ENCODE data around the gene SYF2.
"Not testable (repeated sequence)": the region's sequence is repeated elsewhere in the genome, so short reads cannot be mapped to it uniquely, and the experiment has no call there.

The SYF2 gene

DNA sequence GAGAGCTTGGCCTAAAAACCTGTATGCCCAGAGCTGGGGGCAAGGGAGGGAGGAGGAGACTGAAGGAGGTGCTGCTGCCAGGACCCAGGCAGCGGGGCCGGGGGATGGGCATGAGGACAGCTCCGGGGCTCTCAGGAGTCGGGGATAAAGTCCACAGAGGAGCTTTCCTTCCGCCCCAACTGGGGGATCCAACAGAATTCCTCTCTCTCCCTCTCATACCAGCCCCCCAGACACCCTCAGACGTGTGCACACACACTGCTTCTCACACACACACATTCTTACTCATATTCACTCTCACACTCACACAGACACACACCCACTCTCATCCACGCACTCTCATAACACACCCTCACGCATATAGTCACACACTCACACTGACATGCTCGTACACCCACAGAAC, 39.1 kb downstream of the SYF2 start:
- no peaks in the 10 kb centered on the region for H3K9me3 ChIP-seq (ENCODE audit: control insufficient read depth, low read length)
- TF ChIP-seq, protein P1, sequence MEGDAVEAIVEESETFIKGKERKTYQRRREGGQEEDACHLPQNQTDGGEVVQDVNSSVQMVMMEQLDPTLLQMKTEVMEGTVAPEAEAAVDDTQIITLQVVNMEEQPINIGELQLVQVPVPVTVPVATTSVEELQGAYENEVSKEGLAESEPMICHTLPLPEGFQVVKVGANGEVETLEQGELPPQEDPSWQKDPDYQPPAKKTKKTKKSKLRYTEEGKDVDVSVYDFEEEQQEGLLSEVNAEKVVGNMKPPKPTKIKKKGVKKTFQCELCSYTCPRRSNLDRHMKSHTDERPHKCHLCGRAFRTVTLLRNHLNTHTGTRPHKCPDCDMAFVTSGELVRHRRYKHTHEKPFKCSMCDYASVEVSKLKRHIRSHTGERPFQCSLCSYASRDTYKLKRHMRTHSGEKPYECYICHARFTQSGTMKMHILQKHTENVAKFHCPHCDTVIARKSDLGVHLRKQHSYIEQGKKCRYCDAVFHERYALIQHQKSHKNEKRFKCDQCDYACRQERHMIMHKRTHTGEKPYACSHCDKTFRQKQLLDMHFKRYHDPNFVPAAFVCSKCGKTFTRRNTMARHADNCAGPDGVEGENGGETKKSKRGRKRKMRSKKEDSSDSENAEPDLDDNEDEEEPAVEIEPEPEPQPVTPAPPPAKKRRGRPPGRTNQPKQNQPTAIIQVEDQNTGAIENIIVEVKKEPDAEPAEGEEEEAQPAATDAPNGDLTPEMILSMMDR (IDR thresholded peaks at IDR 0.05): no peak
- H3K27ac ChIP-seq: no peak overlapping the region
- H3K4me1 ChIP-seq: no peaks in the 10 kb centered on the region
- H3K4me3 ChIP-seq (ENCODE audit: low read depth, low read length): no peak overlapping the region
- H3K9ac ChIP-seq: no peak overlapping the region
- H3K36me3 ChIP-seq (ENCODE audit: control insufficient read depth, insufficient read depth, low read length): no peaks in the 10 kb centered on the region
- no peaks in the 10 kb centered on the region for H3K27me3 ChIP-seq (ENCODE audit: control insufficient read depth, insufficient read depth, low read length)
- no peaks in the 10 kb centered on the region for H3K79me2 ChIP-seq
- H2AFZ ChIP-seq: no peak overlapping the region
- H3K4me2 ChIP-seq (ENCODE audit: low read length): no peak overlapping the region

DNA sequence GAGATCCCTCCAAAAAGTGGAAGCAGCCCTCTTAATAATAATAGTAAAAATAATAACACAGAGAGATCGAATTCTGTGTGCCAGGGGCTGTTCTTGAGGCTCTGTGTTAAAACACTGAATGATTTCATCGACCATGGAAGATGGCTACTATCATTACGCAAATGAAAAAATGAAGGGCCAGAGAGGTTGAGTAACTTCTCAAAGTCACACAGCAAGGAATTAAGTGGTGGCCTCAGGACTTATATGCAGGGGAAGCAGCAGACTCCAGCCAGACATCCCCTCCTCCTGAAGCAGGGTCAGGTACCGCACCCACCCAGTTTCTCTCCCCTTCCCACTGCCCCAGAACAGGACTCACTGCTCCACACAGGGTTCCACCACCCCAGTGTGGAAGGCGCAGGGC, 40.1 kb downstream of the SYF2 start:
- no peak overlapping the region for H2AFZ ChIP-seq
- H3K9me3 ChIP-seq (ENCODE audit: control insufficient read depth, low read length): no peaks in the 10 kb centered on the region
- H3K27me3 ChIP-seq (ENCODE audit: control insufficient read depth, insufficient read depth, low read length): no peaks in the 10 kb centered on the region
- no peak overlapping the region for H3K4me2 ChIP-seq (ENCODE audit: low read length)
- no peaks in the 10 kb centered on the region for H3K79me2 ChIP-seq
- H3K4me1 ChIP-seq: no peaks in the 10 kb centered on the region
- no peak overlapping the region for H3K9ac ChIP-seq
- H3K36me3 ChIP-seq (ENCODE audit: control insufficient read depth, insufficient read depth, low read length): no peaks in the 10 kb centered on the region
- TF ChIP-seq, protein P1 (IDR thresholded peaks at IDR 0.05): no peak
- no peak overlapping the region for H3K27ac ChIP-seq
- no peak overlapping the region for H3K4me3 ChIP-seq (ENCODE audit: low read depth, low read length)

DNA sequence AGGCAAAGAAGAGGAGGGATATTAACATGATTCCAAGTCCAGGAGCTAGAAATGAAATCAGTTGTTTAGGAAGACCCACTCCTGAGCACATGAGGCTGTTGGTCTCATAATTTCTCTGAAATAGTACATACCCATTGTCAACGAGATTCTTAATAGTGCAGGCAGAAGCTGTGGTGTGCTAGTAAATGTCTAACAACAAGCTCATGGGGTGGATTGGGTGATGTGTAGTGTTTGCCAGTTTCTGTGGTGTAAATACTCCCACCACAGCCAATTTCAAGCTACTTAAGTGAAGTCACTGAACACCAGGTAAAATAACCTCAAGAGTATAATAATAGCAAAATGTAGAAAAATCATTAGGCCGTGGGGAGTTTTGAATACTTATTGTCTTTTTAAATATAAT, 42.0 kb downstream of the SYF2 start:
- TF ChIP-seq, protein P1 (IDR thresholded peaks at IDR 0.05): no peak
- Histone ChIP-seq H3K4me3 (ENCODE audit: low read depth, low read length) (no peak overlapping the region), H3K4me2 (ENCODE audit: low read length) (no peak overlapping the region), H3K27me3 (ENCODE audit: control insufficient read depth, insufficient read depth, low read length) (no peaks in the 10 kb centered on the region), H3K79me2 (no peaks in the 10 kb centered on the region), H3K9ac (no peak overlapping the region), H2AFZ (no peak overlapping the region), H3K9me3 (ENCODE audit: control insufficient read depth, low read length) (no peaks in the 10 kb centered on the region), H3K4me1 (no peaks in the 10 kb centered on the region), H3K27ac (no peak overlapping the region), H3K36me3 (ENCODE audit: control insufficient read depth, insufficient read depth, low read length) (no peaks in the 10 kb centered on the region)

DNA sequence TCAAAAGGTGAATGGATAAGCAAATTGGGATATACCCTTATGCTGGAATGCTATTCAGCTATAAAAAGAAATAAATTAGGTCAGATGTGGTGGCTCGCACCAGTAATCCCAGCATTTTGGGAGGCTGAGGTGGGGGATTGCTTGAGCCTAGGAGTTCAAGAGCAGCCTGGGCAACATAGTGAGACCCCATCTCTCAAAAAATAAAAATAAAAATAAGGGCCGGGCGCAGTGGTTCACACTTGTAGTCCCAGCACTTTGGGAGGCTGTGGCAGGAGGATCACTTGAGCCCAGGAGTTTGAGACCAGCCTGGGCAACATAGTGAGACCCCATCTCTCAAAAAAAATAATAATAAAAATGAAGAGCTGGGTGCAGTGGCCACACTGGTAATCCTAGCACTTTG, 44.4 kb downstream of the SYF2 start:
- H3K27me3 ChIP-seq (ENCODE audit: control insufficient read depth, insufficient read depth, low read length): not testable (repeated sequence)

DNA sequence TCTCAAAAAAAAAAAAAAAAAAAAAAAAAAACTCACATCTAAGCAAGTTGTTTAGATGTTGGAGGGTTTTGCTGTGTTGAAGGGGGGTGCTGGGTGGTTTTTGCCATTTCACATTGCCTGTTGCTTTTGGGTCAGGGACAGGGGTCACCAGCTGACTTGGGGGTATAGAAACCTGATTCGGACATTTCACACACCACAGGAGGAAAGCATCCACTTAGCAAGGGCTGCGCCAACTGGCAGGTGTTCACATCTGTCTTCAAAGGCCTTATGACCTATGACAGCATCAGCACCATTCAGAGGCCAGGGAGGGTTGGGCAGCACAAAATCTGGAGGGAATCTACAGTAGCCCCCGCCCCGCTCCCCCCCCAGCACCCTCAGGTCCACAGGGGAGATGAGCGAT, 45.2 kb downstream of the SYF2 start:
- H3K9ac ChIP-seq: no peak overlapping the region
- no peaks in the 10 kb centered on the region for H3K27me3 ChIP-seq (ENCODE audit: control insufficient read depth, insufficient read depth, low read length)
- no peaks in the 10 kb centered on the region for H3K36me3 ChIP-seq (ENCODE audit: control insufficient read depth, insufficient read depth, low read length)
- H3K27ac ChIP-seq: no peak overlapping the region
- TF ChIP-seq, protein P1 (IDR thresholded peaks at IDR 0.05): no peak
- H2AFZ ChIP-seq: no peak overlapping the region
- no peaks in the 10 kb centered on the region for H3K4me1 ChIP-seq
- no peaks in the 10 kb centered on the region for H3K9me3 ChIP-seq (ENCODE audit: control insufficient read depth, low read length)
- no peak overlapping the region for H3K4me2 ChIP-seq (ENCODE audit: low read length)
- no peak overlapping the region for H3K4me3 ChIP-seq (ENCODE audit: low read depth, low read length)
- H3K79me2 ChIP-seq: no peaks in the 10 kb centered on the region

More for the DNA sequence above, 44.4 kb downstream of the SYF2 start:
- not testable (repeated sequence) for H3K4me3 ChIP-seq (ENCODE audit: low read depth, low read length); H3K4me1 ChIP-seq; H3K9ac ChIP-seq; H3K9me3 ChIP-seq (ENCODE audit: control insufficient read depth, low read length); H3K4me2 ChIP-seq (ENCODE audit: low read length); H2AFZ ChIP-seq; H3K27ac ChIP-seq; H3K79me2 ChIP-seq; H3K36me3 ChIP-seq (ENCODE audit: control insufficient read depth, insufficient read depth, low read length)

All from parathyroid adenoma (tissue), 2 donors.